Activated T-cell treated with anti-CD3 and anti-CD28 coated beads, Interleukin-2, amount 50 U/mL, for 48 hours (primary cell): ENCODE measurements around the gene LPP.

Source experiments
- DNase-seq, 2 experiments: peaks; one replicate each; pipeline ENCODE4 v3.0.0-alpha.2; 2020

The LPP gene

GRCh38 chr3:188778091-188778852 lies 624.3 kb downstream of the LPP start:
- no peak for DNase-seq

GRCh38 chr3:188779281-188779980 lies 625.5 kb downstream of the LPP start:
- no peak for DNase-seq

- no peak for DNase-seq
These were observed 626.5 kb downstream of the LPP start for GRCh38 chr3:188780193-188781147.

GRCh38 chr3:188782613-188783124 lies 628.7 kb downstream of the LPP start:
- DNase-seq: no peak

GRCh38 chr3:188786424-188786823 lies 632.5 kb downstream of the LPP start:
- no peak for DNase-seq

GRCh38 chr3:188788621-188789081 lies 634.7 kb downstream of the LPP start:
- peak; percentile 74 to 82 for DNase-seq

- no peak for DNase-seq
These were observed 635.3 kb downstream of the LPP start for GRCh38 chr3:188789251-188789650.

GRCh38 chr3:188791311-188791710 lies 637.4 kb downstream of the LPP start:
- no peak for DNase-seq

GRCh38 chr3:188792793-188793192 lies 638.8 kb downstream of the LPP start:
- no peak for DNase-seq

GRCh38 chr3:188796122-188796631 lies 642.2 kb downstream of the LPP start:
- DNase-seq: no peak

GRCh38 chr3:188797045-188797444 lies 643.1 kb downstream of the LPP start:
- DNase-seq: no peak

- DNase-seq: no peak
These were observed 644.7 kb downstream of the LPP start for GRCh38 chr3:188798556-188799145.

- no peak for DNase-seq
These were observed 647.4 kb downstream of the LPP start for GRCh38 chr3:188801393-188801792.

- DNase-seq: no peak
These were observed 648.7 kb downstream of the LPP start for GRCh38 chr3:188802645-188803044.

GRCh38 chr3:188807006-188807405 lies 653.0 kb downstream of the LPP start:
- no peak for DNase-seq

GRCh38 chr3:188812198-188812597 lies 658.2 kb downstream of the LPP start:
- DNase-seq: no peak

GRCh38 chr3:188814581-188814980 lies 660.6 kb downstream of the LPP start:
- no peak for DNase-seq

GRCh38 chr3:188817103-188817934 lies 663.4 kb downstream of the LPP start:
- no peak for DNase-seq

GRCh38 chr3:188817935-188818269 lies 663.9 kb downstream of the LPP start:
- no peak for DNase-seq

GRCh38 chr3:188818282-188818681 lies 664.3 kb downstream of the LPP start:
- no peak for DNase-seq

GRCh38 chr3:188819939-188820338 lies 666.0 kb downstream of the LPP start:
- DNase-seq: no peak
